Neuronal stem cell (in vitro differentiated cells): ENCODE data around the gene ARMH4.
A peak's percentile ranks its signal among the peaks of the same experiment; 100 is the strongest.

Source experiments
- DNase-seq: peaks from one replicate; pipeline ENCODE4 v3.0.0-alpha.2; 2013; ENCODE audit warnings: low spot score
- H2AFZ ChIP-seq: one replicate; pipeline ENCODE4 v1.6.1; 2013; ENCODE audit warnings: mild to moderate bottlenecking, low read length, inconsistent platforms
- H2AK5ac ChIP-seq: 2 replicates; pipeline ENCODE4 v1.6.1; 2013; ENCODE audit warnings: low read depth, mild to moderate bottlenecking, inconsistent platforms, low read length, moderate library complexity, mixed read lengths
- H2BK120ac ChIP-seq: 2 replicates; pipeline ENCODE4 v1.6.1; 2013; ENCODE audit warnings: low read depth, mild to moderate bottlenecking, inconsistent platforms, low read length, moderate library complexity, mixed read lengths
- H2BK12ac ChIP-seq: one replicate; pipeline ENCODE4 v1.6.1; 2013; ENCODE audit warnings: low read length, inconsistent platforms
- H2BK15ac ChIP-seq: 2 replicates; pipeline ENCODE4 v1.6.1; 2013; ENCODE audit warnings: mild to moderate bottlenecking, low read length, inconsistent platforms, mixed read lengths
- H2BK5ac ChIP-seq: one replicate; pipeline ENCODE4 v1.6.1; 2013; ENCODE audit warnings: inconsistent platforms, mild to moderate bottlenecking, low read length, moderate library complexity
- H3K14ac ChIP-seq: one replicate; pipeline ENCODE4 v1.6.1; 2013; ENCODE audit warnings: low read length, inconsistent platforms
- H3K18ac ChIP-seq: 2 replicates; pipeline ENCODE4 v1.6.1; 2013; ENCODE audit warnings: low read length, inconsistent platforms
- H3K23ac ChIP-seq: 2 replicates; pipeline ENCODE4 v1.6.1; 2013; ENCODE audit warnings: low read depth, mild to moderate bottlenecking, mixed read lengths, low read length, inconsistent platforms; ENCODE audit not compliant: poor library complexity
- H3K27ac ChIP-seq: replicated peaks from 3 replicates; pipeline ENCODE4 v1.5.1; 2013; ENCODE audit warnings: low read length, inconsistent platforms
- H3K27me3 ChIP-seq, 3 experiments: 2 replicates each; pipeline ENCODE4 v1.6.1; 2013; ENCODE audit warnings: low read length in 3 of 3, mild to moderate bottlenecking in 2 of 3, inconsistent platforms in 1 of 3, low read depth in 1 of 3, mixed read lengths in 1 of 3, moderate library complexity in 1 of 3; ENCODE audit not compliant: control insufficient read depth in 3 of 3, insufficient read depth in 3 of 3
- H3K36me3 ChIP-seq, 2 donors: replicated peaks in 1 of 2; 2 replicates each; pipeline ENCODE4 v1.6.1; 2013; ENCODE audit warnings: low read length in 2 of 2; ENCODE audit not compliant: control insufficient read depth in 2 of 2, insufficient read depth in 2 of 2
- H3K4ac ChIP-seq: 2 replicates; pipeline ENCODE4 v1.6.1; 2013; ENCODE audit warnings: inconsistent platforms, mild to moderate bottlenecking, low read length, moderate library complexity
- H3K4me1 ChIP-seq, 2 donors: 1 replicate in 1 of 2; 2 replicates in 1 of 2; pipeline ENCODE4 v1.6.1; 2013; ENCODE audit warnings: low read length in 2 of 2, low read depth in 1 of 2; ENCODE audit not compliant: control insufficient read depth in 2 of 2, insufficient read depth in 1 of 2
- H3K4me2 ChIP-seq: one replicate; pipeline ENCODE4 v1.6.1; 2013; ENCODE audit warnings: mild to moderate bottlenecking, low read length, inconsistent platforms; ENCODE audit not compliant: insufficient read depth, poor library complexity, severe bottlenecking
- H3K4me3 ChIP-seq, 2 donors: 2 replicates each; pipeline ENCODE4 v1.5.1; 2013; ENCODE audit warnings: low read length in 2 of 2, mild to moderate bottlenecking in 2 of 2, inconsistent platforms in 1 of 2, moderate library complexity in 1 of 2
- H3K79me1 ChIP-seq: one replicate; pipeline ENCODE4 v1.6.1; 2013; ENCODE audit warnings: low read depth, mild to moderate bottlenecking, inconsistent platforms, low read length, moderate library complexity
- H3K9ac ChIP-seq: one replicate; pipeline ENCODE4 v1.6.1; 2013; ENCODE audit warnings: mild to moderate bottlenecking, low read depth, low read length, inconsistent platforms; ENCODE audit not compliant: poor library complexity
- H3K9me3 ChIP-seq, 2 donors: replicated peaks in 1 of 2; 2 replicates each; pipeline versions ENCODE3 to v1.6.1; 2013; ENCODE audit warnings: low read length in 2 of 2, mild to moderate bottlenecking in 2 of 2, inconsistent platforms in 1 of 2, low read depth in 1 of 2, mixed read lengths in 1 of 2, moderate library complexity in 1 of 2; ENCODE audit not compliant: control insufficient read depth in 2 of 2, insufficient read depth in 1 of 2
- H4K8ac ChIP-seq: one replicate; pipeline ENCODE4 v1.6.1; 2013; ENCODE audit warnings: low read depth, mild to moderate bottlenecking, inconsistent platforms, low read length, moderate library complexity
- H4K91ac ChIP-seq: one replicate; pipeline ENCODE4 v1.6.1; 2013; ENCODE audit warnings: low read length, low read depth, mild to moderate bottlenecking, inconsistent platforms; ENCODE audit not compliant: poor library complexity
- WGBS, 2 donors: extraction: QIAGEN DNeasy Blood & Tissue Kit; methylation state at CpG; one replicate each; pipeline ENCODE4 v1.1.7; 2013; ENCODE audit warnings: missing lambda C conversion rate in 2 of 2, mixed read lengths in 1 of 2; ENCODE audit not compliant: insufficient read length in 2 of 2, insufficient replicate concordance in 1 of 2; ENCODE audit errors: extremely low coverage in 2 of 2; 5-methylcytosine and 5-hydroxymethylcytosine counted together

ARMH4 gene

DNA sequence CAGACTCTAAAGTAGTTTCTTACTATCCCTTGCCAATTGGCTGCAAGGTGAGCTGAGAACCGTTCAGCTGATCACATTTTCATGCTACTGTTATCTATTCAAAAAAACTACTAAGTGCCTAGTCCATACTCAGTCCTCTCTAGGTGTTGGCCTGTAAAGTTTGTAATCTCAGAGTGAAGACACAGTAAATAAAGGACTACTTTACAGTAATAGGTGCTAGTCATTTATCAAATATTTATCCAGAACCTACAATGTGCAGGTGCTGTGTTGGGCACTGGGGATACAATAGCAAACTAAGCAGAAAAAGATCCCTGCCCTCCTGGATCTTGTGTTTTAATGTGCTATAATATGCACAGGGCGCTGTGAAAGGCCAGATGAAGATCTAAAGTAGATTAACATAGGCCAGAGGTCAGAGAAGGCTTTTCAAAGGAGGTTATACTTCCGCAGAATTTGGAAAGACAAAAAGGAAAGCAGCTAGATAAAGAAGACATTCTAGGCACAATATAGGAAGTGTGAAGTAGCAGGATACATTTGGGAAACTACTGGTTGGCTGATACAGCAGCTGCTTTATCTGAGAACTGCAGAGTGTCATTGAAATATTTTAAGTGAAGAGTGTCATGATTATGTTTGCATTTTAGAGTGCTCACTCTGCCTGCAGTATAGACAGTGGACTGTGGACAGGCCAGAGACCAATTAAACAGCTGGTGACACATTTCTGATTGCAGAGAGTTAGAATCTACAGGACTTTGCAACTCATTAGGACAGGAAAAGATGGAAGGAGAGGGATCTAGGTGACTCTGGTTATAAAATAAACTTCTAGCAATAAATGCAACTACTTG is 40.0 kb upstream of the ARMH4 start:
- H3K23ac ChIP-seq, result no peak overlapping the region
- H3K18ac ChIP-seq, result no peak overlapping the region
- H3K4me3 ChIP-seq, result no peak overlapping the region
- no peaks in the 10 kb centered on the region for H3K36me3 ChIP-seq
- H3K4ac ChIP-seq, result no peak overlapping the region
- H2BK12ac ChIP-seq, result no peak overlapping the region
- WGBS, 2 donors, result no CpG with 5 or more reads among the region's 3 CpGs
- peaks cover 0 to 3% of the 10 kb centered on the region in 2 donors for H3K9me3 ChIP-seq
- no peak for DNase-seq
- no peaks in the 10 kb centered on the region for H3K79me1 ChIP-seq
- no peak overlapping the region for H2BK120ac ChIP-seq
- no peak overlapping the region for H3K14ac ChIP-seq
- H3K4me1 ChIP-seq, result peaks cover 0 to 21% of the 10 kb centered on the region in 2 donors
- no peak overlapping the region for H4K91ac ChIP-seq
- no peak overlapping the region for H3K4me2 ChIP-seq
- H2BK5ac ChIP-seq, result no peak overlapping the region
- peak overlapping the region; percentile 35 for H2AFZ ChIP-seq
- no peak overlapping the region for H4K8ac ChIP-seq
- H3K9ac ChIP-seq, result no peak overlapping the region
- no peak overlapping the region for H2BK15ac ChIP-seq
- no peak overlapping the region for H2AK5ac ChIP-seq
- no peaks in the 10 kb centered on the region for H3K27me3 ChIP-seq
- no peak overlapping the region for H3K27ac ChIP-seq

DNA sequence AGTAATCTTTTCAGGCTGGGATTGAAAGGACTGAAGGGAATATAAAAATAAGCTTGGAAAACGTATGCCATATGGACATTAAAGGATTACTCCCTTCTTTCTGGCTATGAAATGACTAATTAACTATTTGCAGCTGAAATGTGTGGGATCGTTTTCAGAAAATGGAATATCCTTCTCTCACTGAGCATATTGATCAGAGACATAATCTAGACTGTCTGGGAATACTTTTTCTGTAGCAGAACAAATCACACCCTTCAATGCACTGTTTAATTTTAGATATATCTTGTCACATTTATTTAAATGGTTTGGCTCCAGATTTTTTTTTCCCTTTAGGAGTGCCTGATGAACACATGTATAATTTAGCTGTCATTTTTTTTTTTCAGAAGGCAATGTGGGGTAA is 37.2 kb upstream of the ARMH4 start:
- Histone ChIP-seq H2BK15ac (no peak overlapping the region), H3K23ac (no peak overlapping the region), H4K91ac (no peak overlapping the region), H4K8ac (no peak overlapping the region), H3K4ac (no peak overlapping the region), H3K36me3 (no peaks in the 10 kb centered on the region), H2BK120ac (no peak overlapping the region), H3K18ac (no peak overlapping the region), H2BK12ac (no peak overlapping the region), H3K4me2 (no peak overlapping the region), H3K79me1 (no peaks in the 10 kb centered on the region), H2AFZ (no peak overlapping the region), H2AK5ac (no peak overlapping the region), H3K9ac (no peak overlapping the region), H3K27me3 (peaks cover 0 to 3% (median 0%) of the 10 kb centered on the region in 3 experiments), H3K4me3 (no peak overlapping the region), H3K27ac (no peak overlapping the region), H3K14ac (no peak overlapping the region), H2BK5ac (no peak overlapping the region), H3K9me3 (no peaks in the 10 kb centered on the region), H3K4me1 (peaks cover 0 to 14% of the 10 kb centered on the region in 2 donors)
- WGBS, 2 donors, result no CpG with 5 or more reads among the region's 2 CpGs
- DNase-seq, result no peak

DNA sequence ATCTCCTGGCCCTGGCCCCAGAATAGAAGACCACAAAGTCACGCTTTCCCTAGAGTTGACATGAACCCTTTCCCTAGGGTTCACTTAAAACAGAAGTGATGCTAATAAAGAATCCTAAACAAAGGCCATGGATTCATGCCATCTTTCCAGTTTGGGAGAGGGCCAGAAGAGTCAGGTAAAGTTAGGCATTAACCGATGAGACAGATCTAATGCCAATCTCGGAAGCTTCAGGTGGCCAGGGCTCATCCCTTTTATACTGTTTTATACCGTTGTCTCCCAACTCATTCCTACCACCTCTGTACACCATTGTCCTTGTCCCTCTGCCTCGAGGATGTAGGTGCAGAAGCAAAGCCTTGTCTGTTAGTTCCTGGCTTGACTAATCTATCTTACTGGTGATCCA is 25.1 kb upstream of the ARMH4 start:
- H3K79me1 ChIP-seq, result no peaks in the 10 kb centered on the region
- no peaks in the 10 kb centered on the region for H3K36me3 ChIP-seq
- H3K23ac ChIP-seq, result no peak overlapping the region
- no peak overlapping the region for H3K27ac ChIP-seq
- H3K14ac ChIP-seq, result no peak overlapping the region
- no peaks in the 10 kb centered on the region for H3K9me3 ChIP-seq
- WGBS, 2 donors, result no CpG with 5 or more reads among the region's 5 CpGs
- no peak overlapping the region for H3K9ac ChIP-seq
- DNase-seq, result no peak
- no peak overlapping the region for H2BK5ac ChIP-seq
- H3K4me3 ChIP-seq, result no peak overlapping the region
- no peaks in the 10 kb centered on the region for H3K4me1 ChIP-seq
- no peak overlapping the region for H2AFZ ChIP-seq
- no peak overlapping the region for H3K4ac ChIP-seq
- H4K91ac ChIP-seq, result no peak overlapping the region
- no peak overlapping the region for H3K18ac ChIP-seq
- no peak overlapping the region for H2BK120ac ChIP-seq
- H3K27me3 ChIP-seq, result no peaks in the 10 kb centered on the region
- H2AK5ac ChIP-seq, result no peak overlapping the region
- H3K4me2 ChIP-seq, result no peak overlapping the region
- H4K8ac ChIP-seq, result no peak overlapping the region
- H2BK15ac ChIP-seq, result no peak overlapping the region
- H2BK12ac ChIP-seq, result no peak overlapping the region

DNA sequence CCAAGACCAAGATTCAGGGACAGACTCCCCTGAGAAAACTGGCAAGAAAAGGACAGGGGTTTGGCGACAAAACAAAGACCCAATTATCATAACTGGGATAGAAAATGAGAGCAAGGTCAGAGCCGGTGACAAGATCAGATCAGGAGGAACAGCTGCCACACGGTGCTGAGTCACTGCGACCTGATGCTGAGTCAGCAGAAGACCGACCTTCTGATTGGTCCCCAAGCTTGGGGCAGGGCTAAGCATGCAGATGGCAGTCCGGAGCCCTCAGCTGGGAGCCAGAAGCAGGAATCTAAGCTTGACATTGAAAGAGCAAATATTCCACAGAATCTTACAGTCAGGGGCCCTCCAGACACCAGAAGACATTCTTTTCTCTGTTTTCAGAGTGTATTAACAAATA is 19.1 kb upstream of the ARMH4 start:
- H4K91ac ChIP-seq, result no peak overlapping the region
- no peak overlapping the region for H3K9ac ChIP-seq
- H2AK5ac ChIP-seq, result no peak overlapping the region
- H2BK120ac ChIP-seq, result no peak overlapping the region
- H2BK15ac ChIP-seq, result no peak overlapping the region
- WGBS, 2 donors, result no CpG with 5 or more reads among the region's 6 CpGs
- no peak overlapping the region for H3K27ac ChIP-seq
- no peaks in the 10 kb centered on the region for H3K36me3 ChIP-seq
- H3K9me3 ChIP-seq, result no peaks in the 10 kb centered on the region
- DNase-seq, result peak; percentile 24
- no peak overlapping the region for H4K8ac ChIP-seq
- H3K14ac ChIP-seq, result no peak overlapping the region
- H3K79me1 ChIP-seq, result no peaks in the 10 kb centered on the region
- H3K27me3 ChIP-seq, result no peaks in the 10 kb centered on the region
- H2BK5ac ChIP-seq, result no peak overlapping the region
- H3K4me2 ChIP-seq, result no peak overlapping the region
- peak overlapping the region; percentile 57 for H2AFZ ChIP-seq
- no peak overlapping the region for H3K23ac ChIP-seq
- no peaks in the 10 kb centered on the region for H3K4me1 ChIP-seq
- no peak overlapping the region for H3K4me3 ChIP-seq
- no peak overlapping the region for H3K18ac ChIP-seq
- H2BK12ac ChIP-seq, result no peak overlapping the region
- H3K4ac ChIP-seq, result no peak overlapping the region
